A549 (cell line): ENCODE results near the gene GNG7.

ENCODE experiments used
- TP53 ChIP-seq: fragments of 250-450 bp; sonication (Bioruptor Pico); IDR thresholded peaks from 2 replicates; pipeline ENCODE4 v1.5.0; 2021; ENCODE audit warnings: mild to moderate bottlenecking, moderate library complexity
- TF ChIP-seq, protein P1 (sequence below): fragments of >200 bp; sonication (Bioruptor Twin); formaldehyde crosslinking; IDR thresholded peaks from 3 replicates; pipeline ENCODE4 v1.5.1; 2016

DNA sequence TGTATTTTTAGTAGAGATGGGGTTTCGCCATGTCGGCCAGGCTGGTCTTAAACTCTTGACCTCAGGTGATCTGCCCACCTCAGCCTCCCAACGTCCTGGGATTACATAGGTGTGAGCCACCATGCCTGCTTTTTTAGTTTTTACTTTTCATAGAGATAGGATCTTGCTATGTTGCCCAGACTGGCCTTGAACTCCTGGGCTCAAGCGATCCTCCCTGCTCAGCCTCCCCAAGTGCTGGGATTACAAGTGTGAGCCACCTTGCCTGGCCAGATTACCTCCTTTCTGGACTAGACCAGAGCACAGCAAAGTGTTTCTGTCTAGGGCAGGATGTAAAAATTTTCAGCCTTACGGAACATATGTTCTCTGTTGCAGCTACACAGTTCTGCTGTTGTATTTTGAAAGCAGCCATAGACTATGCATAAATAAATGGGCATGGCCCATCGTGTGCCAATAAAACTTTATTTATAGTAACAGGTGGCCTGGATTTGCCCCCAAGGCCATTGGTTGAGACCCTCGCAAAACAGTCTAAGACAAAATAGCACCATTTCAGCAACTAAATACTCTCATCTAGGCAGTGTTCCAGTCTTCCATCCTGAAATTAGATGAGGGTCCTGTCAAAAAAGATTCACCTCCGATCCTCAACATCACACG lies 36.0 kb downstream of the GNG7 start:
- TF ChIP-seq, protein P1, sequence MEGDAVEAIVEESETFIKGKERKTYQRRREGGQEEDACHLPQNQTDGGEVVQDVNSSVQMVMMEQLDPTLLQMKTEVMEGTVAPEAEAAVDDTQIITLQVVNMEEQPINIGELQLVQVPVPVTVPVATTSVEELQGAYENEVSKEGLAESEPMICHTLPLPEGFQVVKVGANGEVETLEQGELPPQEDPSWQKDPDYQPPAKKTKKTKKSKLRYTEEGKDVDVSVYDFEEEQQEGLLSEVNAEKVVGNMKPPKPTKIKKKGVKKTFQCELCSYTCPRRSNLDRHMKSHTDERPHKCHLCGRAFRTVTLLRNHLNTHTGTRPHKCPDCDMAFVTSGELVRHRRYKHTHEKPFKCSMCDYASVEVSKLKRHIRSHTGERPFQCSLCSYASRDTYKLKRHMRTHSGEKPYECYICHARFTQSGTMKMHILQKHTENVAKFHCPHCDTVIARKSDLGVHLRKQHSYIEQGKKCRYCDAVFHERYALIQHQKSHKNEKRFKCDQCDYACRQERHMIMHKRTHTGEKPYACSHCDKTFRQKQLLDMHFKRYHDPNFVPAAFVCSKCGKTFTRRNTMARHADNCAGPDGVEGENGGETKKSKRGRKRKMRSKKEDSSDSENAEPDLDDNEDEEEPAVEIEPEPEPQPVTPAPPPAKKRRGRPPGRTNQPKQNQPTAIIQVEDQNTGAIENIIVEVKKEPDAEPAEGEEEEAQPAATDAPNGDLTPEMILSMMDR: no peak
- TF ChIP-seq TP53 (CRISPR knock-in tag): no peak
